Right lobe of liver (tissue), 6 donors: ENCODE measurements around the gene PCCA. TPM values are rescaled to one million over a fixed set of nuclear protein-coding genes. Genes with fewer than 3 reads are reported as not detected.
"Not testable (repeated sequence)": the region's sequence is repeated elsewhere in the genome, so short reads cannot be mapped to it uniquely, and the experiment has no call there.

Source experiments
- ATAC-seq, 4 donors: fragments of 200-7000 bp; cut with Tn5 transposase; one replicate each; pipeline ENCODE4 v1.9.1; 2020; ENCODE audit warnings: mild to moderate bottlenecking in 4 of 4, moderate library complexity in 4 of 4
- DNase-seq, 3 donors: peaks; one replicate each; pipeline ENCODE4 v3.0.0-alpha.2; 2020
- H3K27ac ChIP-seq, 3 donors: fragments of 200-600 bp; one replicate each; pipeline ENCODE4 v1.8.0; 2022
- H3K27me3 ChIP-seq, 2 donors: fragments of 200-600 bp; one replicate each; pipeline ENCODE4 v1.8.0; 2022
- H3K36me3 ChIP-seq, 4 donors: fragments of 200-600 bp; sonication (generic) in 1 of 4; one replicate each; pipeline versions ENCODE4 v1.5.1 to v1.8.0; 2017 to 2022; ENCODE audit warnings: control low read depth in 1 of 4
- H3K4me1 ChIP-seq, 4 donors: fragments of 200-600 bp; sonication (generic) in 1 of 4; one replicate each; pipeline versions ENCODE4 v1.5.1 to v1.8.0; 2017 to 2022; ENCODE audit warnings: control low read depth in 1 of 4
- H3K4me3 ChIP-seq, 3 donors: fragments of 200-600 bp; one replicate each; pipeline ENCODE4 v1.8.0; 2022
- H3K9me3 ChIP-seq, 4 donors: fragments of 200-600 bp; sonication (generic) in 1 of 4; one replicate each; pipeline versions ENCODE4 v1.5.1 to v1.8.0; 2017 to 2022; ENCODE audit warnings: control low read depth in 1 of 4
- POLR2A ChIP-seq: fragments of 450-650 bp; IDR thresholded peaks from one replicate; pipeline ENCODE4 v1.6.1; 2017; ENCODE audit warnings: antibody characterized with exemption, mild to moderate bottlenecking
- WGBS: methylation state at CpG from one replicate; pipeline ENCODE4 v1.1.6; 2018; ENCODE audit warnings: low coverage, low lambda C conversion rate; ENCODE audit not compliant: insufficient coverage; ENCODE audit errors: missing lambda C conversion rate; 5-methylcytosine and 5-hydroxymethylcytosine counted together
- intact Hi-C, 2 donors: fragments of 100-400 bp; cut with DNase I; formaldehyde crosslinking; loops; one replicate each; pipeline versions ENCODE4 v1.11.2 to v1.14.1; 2022
- total RNA-seq, 6 experiments: library from RNA; depleted of rRNA in 2 of 6; stranded (reverse); fragments of >200 nt in 2 of 6; fragmentation: NEBNext Ultra II Directional in 3 of 6; extraction: Animal tissue kit (Norgen Biotek cat#: 25700) in 3 of 6; gene quantifications; one replicate each; pipeline versions ENCODE4 v1.1.0 to v1.2.4, GENCODE V29; 2016 to 2023
- TF ChIP-seq, protein P1 (sequence below), 4 donors: fragments of 200-600 bp in 3 of 4; fragments of 450-650 bp in 1 of 4; IDR thresholded peaks; one replicate each; pipeline versions ENCODE4 v1.5.1 to v1.8.0; 2016 to 2022; ENCODE audit warnings: antibody characterized with exemption in 4 of 4, mild to moderate bottlenecking in 2 of 4
- donor health status: DM: no; HTN: yes; CAD: no.
- donor health status: DM: no; HTN: no; CAD: no.
- donor health status: DM: no; HTN: no; CAD: no.
- donor health status: DM: no; HTN: yes; CAD: no.
- donor health status: DM: no; HTN: yes; CAD: no.

The PCCA gene
- total RNA-seq, 6 experiments from 2014 or later = 58.2 to 161 (median 85.2) TPM

DNA sequence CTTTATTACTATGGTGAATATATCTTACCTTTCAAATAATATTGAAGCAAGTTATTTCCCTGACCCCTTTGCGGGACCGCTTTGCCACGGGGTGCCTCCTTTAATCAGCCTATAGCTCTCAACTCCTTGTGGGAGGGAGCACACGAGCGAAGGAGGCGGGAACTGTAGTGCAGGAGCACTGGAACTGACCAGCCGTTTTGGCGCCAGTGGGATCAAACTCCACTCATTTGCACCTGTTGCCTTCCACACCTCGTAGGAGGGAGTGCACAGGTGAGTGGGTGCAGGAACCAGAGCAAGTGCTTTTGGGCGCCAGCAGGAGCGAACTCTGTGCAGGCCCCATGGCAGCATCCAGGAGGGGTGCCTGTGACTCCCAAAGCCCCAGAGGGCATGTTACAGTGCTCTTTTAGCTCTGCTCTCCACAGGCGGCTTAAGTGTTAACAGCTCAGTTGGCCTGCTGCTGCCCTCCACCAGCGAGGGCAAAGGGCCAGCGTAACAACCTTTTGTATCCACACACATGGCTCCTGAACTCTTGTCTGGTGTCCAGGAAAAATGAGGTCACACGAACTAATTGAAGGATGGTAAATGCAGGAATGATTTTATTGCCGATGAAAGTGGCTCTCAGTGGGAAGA lies 292.8 kb downstream of the PCCA start:
- Histone ChIP-seq H3K4me1 (peaks cover 0 to 11% (median 2%) of the 10 kb centered on the region in 4 donors), H3K27me3 (no peaks in the 10 kb centered on the region), H3K27ac (peak overlapping the region in 2 of 3 donors; percentile 56 to 76), H3K36me3 (peaks cover 0 to 3% (median 1%) of the 10 kb centered on the region in 4 donors), H3K4me3 (peak overlapping the region in 1 of 3 donors; percentile 24), H3K9me3 (no peaks in the 10 kb centered on the region)
- ATAC-seq = peak; percentile 96 to 97 (median 97)
- 38% methylated on average over 13 of the region's 16 CpGs for WGBS
- TF ChIP-seq, protein P1, sequence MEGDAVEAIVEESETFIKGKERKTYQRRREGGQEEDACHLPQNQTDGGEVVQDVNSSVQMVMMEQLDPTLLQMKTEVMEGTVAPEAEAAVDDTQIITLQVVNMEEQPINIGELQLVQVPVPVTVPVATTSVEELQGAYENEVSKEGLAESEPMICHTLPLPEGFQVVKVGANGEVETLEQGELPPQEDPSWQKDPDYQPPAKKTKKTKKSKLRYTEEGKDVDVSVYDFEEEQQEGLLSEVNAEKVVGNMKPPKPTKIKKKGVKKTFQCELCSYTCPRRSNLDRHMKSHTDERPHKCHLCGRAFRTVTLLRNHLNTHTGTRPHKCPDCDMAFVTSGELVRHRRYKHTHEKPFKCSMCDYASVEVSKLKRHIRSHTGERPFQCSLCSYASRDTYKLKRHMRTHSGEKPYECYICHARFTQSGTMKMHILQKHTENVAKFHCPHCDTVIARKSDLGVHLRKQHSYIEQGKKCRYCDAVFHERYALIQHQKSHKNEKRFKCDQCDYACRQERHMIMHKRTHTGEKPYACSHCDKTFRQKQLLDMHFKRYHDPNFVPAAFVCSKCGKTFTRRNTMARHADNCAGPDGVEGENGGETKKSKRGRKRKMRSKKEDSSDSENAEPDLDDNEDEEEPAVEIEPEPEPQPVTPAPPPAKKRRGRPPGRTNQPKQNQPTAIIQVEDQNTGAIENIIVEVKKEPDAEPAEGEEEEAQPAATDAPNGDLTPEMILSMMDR (IDR thresholded peaks at IDR 0.05) = no peak
- no peak for TF ChIP-seq POLR2A
- intact Hi-C loops = no loop called here
- DNase-seq = peak; percentile 82 to 92 (median 89)

DNA sequence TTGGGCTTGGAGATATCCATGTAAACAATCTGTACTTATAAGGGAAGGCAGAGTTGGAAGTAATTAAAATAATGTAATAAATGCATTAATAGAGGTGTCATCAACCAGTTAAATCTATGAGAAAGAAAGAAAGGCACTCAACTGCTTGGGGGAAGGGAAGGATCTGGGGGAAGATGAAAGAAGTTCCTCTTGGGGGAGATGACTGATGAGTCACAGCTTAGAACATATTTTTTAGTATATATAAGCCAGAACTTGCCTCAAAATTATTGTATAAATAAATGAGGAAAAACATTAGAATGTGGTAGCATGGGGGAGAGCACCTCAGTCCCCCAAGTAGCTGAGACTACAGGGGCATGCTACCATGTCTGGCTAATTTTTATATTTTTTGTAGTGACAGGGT lies 293.9 kb downstream of the PCCA start:
- intact Hi-C loops = no loop called here

DNA sequence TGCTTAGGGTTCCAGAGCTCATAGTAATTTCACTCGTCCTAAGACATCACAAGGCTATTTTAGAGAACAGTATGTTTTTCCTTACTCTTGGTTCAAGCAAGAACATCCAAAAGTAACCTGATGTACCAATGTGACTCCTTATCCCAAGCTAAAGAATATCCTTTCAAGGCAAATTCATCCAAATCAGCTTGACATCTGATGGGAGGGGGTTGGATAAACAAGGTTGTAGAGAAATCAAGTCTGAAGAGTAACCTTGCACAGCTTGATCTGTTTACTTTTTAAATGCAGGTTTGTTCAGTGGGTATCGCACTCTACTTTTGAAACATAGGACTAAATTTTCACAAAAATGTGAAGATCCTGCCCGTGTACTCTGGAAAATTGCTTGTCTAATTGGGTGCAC lies 298.5 kb downstream of the PCCA start:
- WGBS = 100% methylated on average over 2 of the region's 3 CpGs
- Histone ChIP-seq H3K4me1 (no peaks in the 10 kb centered on the region), H3K27ac (no peak overlapping the region), H3K4me3 (no peak overlapping the region), H3K27me3 (no peaks in the 10 kb centered on the region), H3K36me3 (peaks cover 0 to 10% (median 3%) of the 10 kb centered on the region in 4 donors), H3K9me3 (no peaks in the 10 kb centered on the region)
- intact Hi-C loops = no loop called here
- ATAC-seq (no peak), DNase-seq (no peak)
- TF ChIP-seq, protein P1 (IDR thresholded peaks at IDR 0.05) = no peak
- no peak for TF ChIP-seq POLR2A

More for the DNA sequence above, 293.9 kb downstream of the PCCA start:
- peaks cover 0 to 10% (median 3%) of the 10 kb centered on the region in 4 donors for H3K36me3 ChIP-seq
- H3K9me3 ChIP-seq = no peaks in the 10 kb centered on the region
- H3K27ac ChIP-seq = no peak overlapping the region
- TF ChIP-seq, protein P1 (IDR thresholded peaks at IDR 0.05) = no peak
- TF ChIP-seq POLR2A = no peak
- H3K4me1 ChIP-seq = peaks cover 0 to 11% (median 2%) of the 10 kb centered on the region in 4 donors
- no peaks in the 10 kb centered on the region for H3K27me3 ChIP-seq
- no peak overlapping the region for H3K4me3 ChIP-seq
- ATAC-seq (no peak), DNase-seq (no peak)

DNA sequence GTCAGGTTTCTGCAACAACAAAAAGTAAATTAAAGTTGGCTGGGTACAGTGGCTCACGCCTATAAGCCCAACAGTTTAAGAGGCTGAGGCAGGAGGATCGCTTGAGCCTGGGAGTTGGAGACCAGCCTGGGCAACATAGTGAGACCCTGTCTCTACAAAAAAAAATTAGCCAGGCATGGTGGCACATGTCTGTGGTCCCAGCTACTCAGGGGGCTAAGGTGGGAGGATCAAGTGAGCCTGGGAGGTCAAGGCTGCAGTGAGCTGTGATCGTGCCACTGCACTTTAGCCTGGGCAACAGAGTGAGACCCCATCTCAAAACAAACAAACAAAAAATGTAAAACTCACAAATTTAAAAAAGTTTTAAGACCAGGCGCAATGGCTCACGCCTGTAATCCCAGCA lies 299.3 kb downstream of the PCCA start:
- H3K27me3 ChIP-seq, DNase-seq, H3K4me3 ChIP-seq, H3K9me3 ChIP-seq, ATAC-seq, H3K4me1 ChIP-seq, H3K27ac ChIP-seq, intact Hi-C loops: not testable (repeated sequence)
- WGBS = 100% methylated on average over 5 of the region's 5 CpGs
- peaks cover 0 to 10% (median 3%) of the 10 kb centered on the region in 4 donors for H3K36me3 ChIP-seq

GRCh38 chr13:100388923-100389322 lies 300.0 kb downstream of the PCCA start:
- Histone ChIP-seq H3K9me3 (no peaks in the 10 kb centered on the region), H3K4me1 (no peaks in the 10 kb centered on the region), H3K4me3 (no peak overlapping the region), H3K36me3 (peaks cover 0 to 10% (median 3%) of the 10 kb centered on the region in 4 donors), H3K27ac (no peak overlapping the region), H3K27me3 (no peaks in the 10 kb centered on the region)
- no peak for ATAC-seq
- TF ChIP-seq POLR2A = no peak
- TF ChIP-seq, protein P1 (IDR thresholded peaks at IDR 0.05) = no peak
- intact Hi-C loops = no loop called here
- DNase-seq = no peak
- WGBS = 77% methylated on average over 4 of the region's 4 CpGs
